Measurements from ENCODE around the gene STPG3.

- TF ChIP-seq CTCF (IDR thresholded peaks at IDR 0.05) (peak in 2 of 7 experiments; percentile 13 to 48), POLR2A (IDR thresholded peaks at IDR 0.05) (peak in 1 of 4 donors; percentile 11)
Observed at GRCh38 chr9:137277329-137278041, 26.4 kb downstream of the STPG3 start, which contains the start of gene TOR4A.

Measured in stomach (tissue), 4 donors.